K562 (cell line): ENCODE results near the gene ELMO3. TPM values are rescaled to one million over a fixed set of nuclear protein-coding genes. Genes with fewer than 3 reads are reported as not detected.

Source experiments
- AFF4 ChIP-seq: sonication (generic); formaldehyde crosslinking; IDR thresholded peaks from 2 replicates; pipeline ENCODE4 v1.8.0; 2023; ENCODE audit warnings: mild to moderate bottlenecking, missing genetic modification reagents
- ATF2 ChIP-seq: sonication (generic); formaldehyde crosslinking; IDR thresholded peaks from 2 replicates; pipeline ENCODE4 v1.8.1; 2022; ENCODE audit warnings: missing genetic modification reagents
- ELK3 ChIP-seq: fragments of 450-650 bp; formaldehyde crosslinking; IDR thresholded peaks from 2 replicates; pipeline ENCODE4 v1.4.0; 2020; ENCODE audit warnings: mild to moderate bottlenecking
- ERF ChIP-seq: fragments of 450-650 bp; formaldehyde crosslinking; IDR thresholded peaks from 2 replicates; pipeline ENCODE4 v1.4.0; 2020; ENCODE audit warnings: mild to moderate bottlenecking, mixed read lengths
- ESRRB ChIP-seq: fragments of 250-450 bp; sonication (Bioruptor Pico); IDR thresholded peaks from 2 replicates; pipeline ENCODE4 v1.5.0; 2020; ENCODE audit warnings: mild to moderate bottlenecking, moderate library complexity, borderline replicate concordance
- GATAD2A ChIP-seq: fragments of 450-650 bp; IDR thresholded peaks from 2 replicates; pipeline ENCODE4 v1.6.1; 2017
- HMG20B ChIP-seq: fragments of 250-450 bp; sonication (Bioruptor Pico); IDR thresholded peaks from 2 replicates; pipeline ENCODE4 v1.5.0; 2021; ENCODE audit warnings: mild to moderate bottlenecking
- HNRNPL ChIP-seq: fragments of 200-400 bp; formaldehyde crosslinking; IDR thresholded peaks from 2 replicates; pipeline ENCODE4 v1.6.1; 2017; ENCODE audit warnings: low read depth, mild to moderate bottlenecking, low read length
- ILK ChIP-seq: fragments of 450-650 bp; IDR thresholded peaks from 2 replicates; pipeline ENCODE4 v1.6.1; 2016; ENCODE audit warnings: missing genetic modification characterization, low read depth, mild to moderate bottlenecking, missing compliant biosample characterization, moderate library complexity, borderline replicate concordance
- IRF2 ChIP-seq: sonication (generic); formaldehyde crosslinking; IDR thresholded peaks from 2 replicates; pipeline ENCODE4 v1.8.1; 2022; ENCODE audit warnings: mild to moderate bottlenecking, missing genetic modification reagents
- MIER1 ChIP-seq: fragments of 450-650 bp; IDR thresholded peaks from 2 replicates; pipeline ENCODE4 v1.6.1; 2016; ENCODE audit warnings: antibody characterized with exemption, mild to moderate bottlenecking, low read depth
- MXI1 ChIP-seq: IDR thresholded peaks from 2 replicates; pipeline ENCODE4 v1.6.1; 2011; ENCODE audit warnings: low read depth, mild to moderate bottlenecking, improper control_type of control experiment, low read length
- MYNN ChIP-seq, 2 experiments: sonication (generic); formaldehyde crosslinking in 1 of 2; IDR thresholded peaks; 2 replicates each; pipeline versions ENCODE4 v1.5.0 to v1.6.1; 2016 to 2020; ENCODE audit warnings: antibody characterized with exemption in 1 of 2, missing genetic modification reagents in 1 of 2
- NFE2 ChIP-seq: IDR thresholded peaks from 2 replicates; pipeline ENCODE4 v1.6.1; 2014; ENCODE audit warnings: antibody characterized with exemption, low read depth
- PHB2 ChIP-seq: fragments of 450-650 bp; IDR thresholded peaks from 2 replicates; pipeline ENCODE4 v1.6.1; 2017; ENCODE audit warnings: low read depth
- SNAPC5 ChIP-seq: fragments of 250-450 bp; sonication (Bioruptor Pico); IDR thresholded peaks from 2 replicates; pipeline ENCODE4 v1.8.0; 2021; ENCODE audit warnings: moderate library complexity, mild to moderate bottlenecking, inconsistent platforms
- SPI1 ChIP-seq: IDR thresholded peaks from 2 replicates; pipeline ENCODE4 v1.6.1; 2011; ENCODE audit warnings: low read depth, low read length, control low read depth, borderline replicate concordance
- TCFL5 ChIP-seq: fragments of 250-450 bp; sonication (Bioruptor Pico); conservative IDR thresholded peaks from 2 replicates; pipeline ENCODE4 v1.6.1; 2021; ENCODE audit warnings: mild to moderate bottlenecking, moderate library complexity, matching md5 sums
- THAP7 ChIP-seq: fragments of 250-450 bp; sonication (Bioruptor Pico); IDR thresholded peaks from 2 replicates; pipeline ENCODE4 v1.5.0; 2021
- ZNF23 ChIP-seq: fragments of 250-450 bp; sonication (Bioruptor Pico); IDR thresholded peaks from 2 replicates; pipeline ENCODE4 v1.4.0; 2020; ENCODE audit warnings: mild to moderate bottlenecking
- ZNF24 ChIP-seq: fragments of 450-650 bp; IDR thresholded peaks from 2 replicates; pipeline ENCODE4 v1.6.1; 2016
- ZNF324 ChIP-seq: fragments of 250-450 bp; sonication (Bioruptor Pico); IDR thresholded peaks from 2 replicates; pipeline ENCODE4 v1.4.0; 2020; ENCODE audit warnings: mild to moderate bottlenecking
- ZNF436 ChIP-seq: fragments of 250-450, 450-650 bp; sonication (Bioruptor Pico); formaldehyde crosslinking; IDR thresholded peaks from 2 replicates; pipeline ENCODE4 v1.7.0; 2020; ENCODE audit warnings: mild to moderate bottlenecking
- polyA plus RNA-seq, 8 experiments: library from polyadenylated mRNA; depleted of rRNA in 4 of 8; stranded (reverse) in 5 of 8; unstranded in 3 of 8; fragments of >200 nt; fragmentation: Nextera tagmentation in 2 of 8; fragmentation: Illumina TruSeq in 1 of 8; extraction: Ambion mirVana in 2 of 8; extraction: Trizol in 1 of 8; gene quantifications; 2 replicates each; pipeline versions ENCODE4 v1.2.1 to v1.2.3, GENCODE V29; 2011 to 2014; ENCODE audit warnings: inconsistent platforms in 1 of 8, missing spikeins in 1 of 8
- total RNA-seq, 7 experiments: library from RNA; depleted of rRNA in 6 of 7; stranded (reverse); fragments of >200 nt in 6 of 7; fragmentation: Illumina TruSeq in 2 of 7; extraction: Trizol in 2 of 7; gene quantifications; 2 replicates each; pipeline versions ENCODE4 v1.2.1 to v1.2.3, GENCODE V29; 2011 to 2021; ENCODE audit warnings: low replicate concordance in 1 of 7

ELMO3 gene
- total and polyA plus RNA-seq, 9 of the 15 experiments (the other 6 are each of a cell fraction or from before 2014, with no cell fraction given), result 0.04 to 5.1 (median 1.5) TPM

GRCh38 chr16:67170168-67170948, 28.6 kb upstream of the ELMO3 start, which contains the start of gene NOL3 (continued):
- no peak for TF ChIP-seq ELK3 (CRISPR knock-in tag)
- no peak for TF ChIP-seq ESRRB
- TF ChIP-seq THAP7, result no peak
- TF ChIP-seq SNAPC5 (CRISPR knock-in tag), result no peak
- no peak for TF ChIP-seq ATF2 (CRISPR knock-in tag)
- no peak for TF ChIP-seq ILK
- TF ChIP-seq GATAD2A, result no peak
- TF ChIP-seq ZNF24, result no peak
- no peak for TF ChIP-seq IRF2 (CRISPR knock-in tag)
- no peak for TF ChIP-seq ZNF23 (CRISPR knock-in tag)
- no peak for TF ChIP-seq AFF4 (CRISPR knock-in tag)
- TF ChIP-seq NFE2, result peak; percentile 91
- no peak for TF ChIP-seq HMG20B (CRISPR knock-in tag)
- no peak for TF ChIP-seq SPI1
- no peak for TF ChIP-seq TCFL5 (CRISPR knock-in tag)
- TF ChIP-seq MXI1, result no peak
- TF ChIP-seq ERF (CRISPR knock-in tag), result 0 out of 2 replicates have a peak, but pooled peaks have one; percentile 59
- no peak for TF ChIP-seq MIER1
- no peak for TF ChIP-seq HNRNPL
- no peak; the same call in 1 of the 2 replicates for TF ChIP-seq MYNN (IDR thresholded peaks at IDR 0.05)
- no peak for TF ChIP-seq MYNN (CRISPR knock-in tag; IDR thresholded peaks at IDR 0.05)
- TF ChIP-seq ZNF324, result no peak
- TF ChIP-seq ZNF436 (CRISPR knock-in tag), result no peak
- TF ChIP-seq PHB2, result no peak
